ENCODE measurements around the gene CFAP70.

CFAP70 gene

DNA sequence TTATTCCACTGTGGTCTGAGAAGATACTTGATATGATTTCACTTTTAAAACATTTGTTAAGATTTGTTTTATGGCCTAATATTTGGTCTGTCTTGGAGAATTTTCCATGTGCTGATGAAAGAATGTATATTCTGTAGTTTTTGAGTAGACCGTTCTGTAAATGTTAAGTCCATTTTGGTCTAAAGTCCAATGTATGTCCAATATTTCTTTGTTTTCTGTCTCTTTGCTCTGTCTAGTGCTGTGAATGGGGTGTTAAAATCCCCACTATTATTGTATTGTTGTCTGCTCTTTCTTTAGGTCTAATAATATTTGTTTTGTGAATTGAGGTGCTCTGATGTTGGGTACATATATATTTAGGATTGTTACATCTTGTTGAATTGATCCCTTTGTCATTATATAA is 142.9 kb downstream of the CFAP70 start:
- DNase-seq (ENCODE audit: low read depth): no peak

DNA sequence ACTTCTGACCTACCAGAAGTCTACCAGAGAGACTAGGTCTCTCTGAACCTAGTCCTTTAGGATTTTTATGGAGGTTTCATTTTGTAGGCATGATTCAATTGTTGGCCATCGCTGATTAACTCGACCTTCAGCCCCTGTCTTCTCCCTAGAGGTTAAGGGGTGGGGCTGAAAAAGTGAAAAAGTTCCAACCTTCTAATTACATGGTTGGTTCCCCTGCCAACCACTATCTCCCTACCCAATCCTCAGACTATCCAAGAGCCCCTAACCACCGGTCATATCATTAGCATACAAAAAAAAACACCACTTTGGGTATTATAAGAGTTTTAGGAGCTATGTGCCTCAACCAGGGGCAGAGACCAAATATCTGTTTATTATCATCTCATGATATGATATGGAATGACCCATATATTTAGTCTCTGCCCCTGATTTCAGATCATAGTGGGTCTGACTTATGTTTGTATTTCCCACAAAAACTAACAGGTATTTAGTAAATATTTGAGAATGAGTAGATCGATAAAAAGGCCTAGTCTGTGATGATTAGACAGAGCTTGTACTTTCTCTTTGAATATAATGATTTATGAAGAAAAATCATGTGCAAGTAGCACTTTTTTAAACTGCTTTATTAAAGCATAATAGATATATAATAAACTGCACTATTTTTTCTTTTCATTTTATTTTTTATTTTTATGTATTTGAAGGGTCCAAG is 147.4 kb downstream of the CFAP70 start:
- no peak for DNase-seq (ENCODE audit: low read depth)

DNA sequence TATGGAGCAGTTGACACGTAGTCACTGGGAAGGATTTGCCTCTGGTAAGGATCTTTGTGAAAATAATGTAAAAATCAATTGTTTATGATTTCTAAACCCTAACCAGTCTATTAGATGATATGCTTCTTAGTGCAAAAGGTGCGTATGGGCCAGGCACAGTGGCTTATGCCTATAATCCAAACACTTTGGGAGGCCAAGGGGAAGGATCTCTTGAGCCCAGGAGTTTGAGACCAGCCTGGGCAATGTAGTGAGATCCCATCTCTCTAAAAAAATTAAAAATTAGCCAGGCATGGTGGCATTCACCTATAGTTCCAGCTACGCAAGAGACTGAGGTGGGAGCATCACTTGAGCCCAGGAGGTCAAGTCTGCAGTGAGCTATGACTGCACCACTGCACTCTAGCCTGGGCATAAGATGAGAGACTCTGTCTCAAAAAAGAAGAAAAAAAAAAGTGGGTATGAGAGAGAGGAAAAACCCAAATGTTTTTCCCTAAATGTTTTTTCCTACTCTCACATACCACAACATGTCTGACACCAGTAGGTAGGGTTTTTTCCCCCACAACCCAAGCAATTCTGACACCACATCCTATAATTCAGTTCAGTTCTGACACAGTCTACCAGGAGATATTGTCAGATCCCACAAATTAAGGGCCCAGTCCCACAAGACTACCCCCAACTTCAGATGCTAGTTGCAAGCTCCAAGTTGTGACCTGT is 148.1 kb downstream of the CFAP70 start:
- no peak for DNase-seq (ENCODE audit: low read depth)

DNA sequence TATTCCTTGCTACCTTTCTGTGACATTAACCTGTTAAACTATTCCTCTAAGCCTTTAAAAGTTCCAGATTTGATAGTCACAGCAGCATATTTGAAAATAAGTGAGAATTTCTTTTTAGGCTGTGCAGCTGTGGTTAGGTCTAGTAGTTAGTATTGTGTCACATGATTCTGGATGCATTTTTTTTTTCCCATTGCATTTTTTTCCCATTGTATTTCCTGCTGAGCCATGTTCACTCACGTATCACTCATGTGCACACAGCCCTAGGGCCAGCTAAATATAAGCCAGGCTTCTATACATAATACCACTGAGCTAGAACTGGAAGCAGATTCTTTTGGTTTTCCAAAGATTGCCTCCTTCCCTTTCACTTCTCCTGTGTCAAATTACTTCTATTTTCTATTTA is 149.0 kb downstream of the CFAP70 start:
- DNase-seq (ENCODE audit: low read depth): no peak

DNA sequence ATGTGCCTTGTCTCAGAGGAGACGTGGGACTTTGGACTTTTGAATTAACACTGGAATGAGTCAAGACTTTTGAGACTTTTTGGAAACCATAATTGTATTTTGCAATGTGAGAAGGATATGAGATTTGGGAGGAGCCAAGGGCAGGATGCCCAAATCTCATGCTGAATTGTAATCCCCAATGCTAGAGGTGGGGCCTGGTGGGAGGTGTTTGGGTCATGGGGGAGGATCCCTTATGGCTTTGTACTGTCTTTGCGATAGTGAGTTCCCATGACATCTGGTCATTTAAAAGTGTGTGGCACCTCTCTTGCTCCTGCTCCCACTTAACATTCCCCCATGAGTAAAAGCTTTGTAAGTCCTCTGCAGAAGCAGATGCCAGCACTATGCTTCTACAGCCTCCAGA is 150.8 kb downstream of the CFAP70 start:
- no peak for DNase-seq (ENCODE audit: low read depth)

DNA sequence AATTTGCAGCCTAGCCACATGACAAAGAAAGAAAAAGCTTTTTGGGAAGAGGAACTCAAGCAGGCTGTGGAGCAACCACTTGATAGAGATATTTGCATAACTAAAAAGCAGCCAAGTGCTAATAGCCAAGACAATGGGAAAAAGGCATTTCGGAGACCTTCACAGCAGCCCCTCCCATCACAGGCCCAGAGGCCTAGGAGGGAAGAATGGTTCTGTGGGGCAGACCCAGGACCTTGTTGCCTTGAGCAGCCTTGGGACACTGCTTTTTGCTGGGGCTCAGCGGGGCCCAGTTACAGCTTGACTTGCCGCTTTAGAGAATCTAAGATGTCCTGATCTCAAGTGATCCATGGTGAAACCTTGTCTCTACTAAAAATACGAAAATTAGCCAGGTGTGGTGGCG is 152.3 kb downstream of the CFAP70 start:
- no peak for DNase-seq (ENCODE audit: low read depth)

DNA sequence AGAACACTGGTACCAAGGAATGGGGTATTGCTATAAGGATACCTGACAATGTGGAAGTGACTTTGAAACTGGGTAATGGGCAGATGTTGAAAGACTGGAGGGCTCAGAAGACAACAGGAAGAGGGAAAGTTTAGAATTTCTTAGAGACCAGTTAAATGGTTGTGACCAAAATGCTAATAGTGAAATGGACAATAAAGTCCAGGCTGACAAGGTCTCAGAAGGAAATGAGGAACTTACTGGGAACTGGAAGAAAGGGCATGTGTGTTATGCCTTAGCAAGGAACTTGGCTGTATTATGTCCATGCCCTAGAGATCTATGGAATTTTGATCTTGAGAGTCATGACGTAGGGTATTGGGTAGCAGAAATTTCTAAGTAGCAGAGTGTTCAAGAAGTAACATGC is 152.8 kb downstream of the CFAP70 start:
- DNase-seq (ENCODE audit: low read depth): no peak

DNA sequence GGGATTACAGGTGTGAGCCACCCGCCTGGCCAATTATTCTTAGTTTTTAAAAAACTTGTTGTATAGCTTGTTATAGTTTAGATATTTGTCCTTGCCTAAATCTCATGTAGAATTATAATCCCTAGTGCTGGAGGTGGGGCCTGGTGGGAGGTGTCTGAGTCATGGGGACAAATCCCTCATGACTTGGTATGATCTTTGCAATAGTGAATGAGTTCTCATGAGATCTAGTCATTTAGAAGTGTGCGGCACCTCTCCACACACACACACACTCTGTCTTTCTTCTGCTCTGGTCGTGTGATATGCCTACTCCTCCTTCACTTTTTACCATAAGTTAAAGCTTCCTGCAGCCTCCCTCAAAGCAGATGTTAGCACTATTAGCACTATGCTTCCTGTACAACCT is 153.6 kb downstream of the CFAP70 start:
- DNase-seq (ENCODE audit: low read depth): no peak

Measured in fibroblast of gingiva (primary cell).